GM20000 (cell line): ENCODE measurements around the gene UBALD2.
A peak's percentile ranks its signal among the peaks of the same experiment; 100 is the strongest.

Experiments
- DNase-seq: peaks from one replicate; pipeline ENCODE4 v3.0.0; 2012; ENCODE audit warnings: low spot score
- TF ChIP-seq, protein P1 (sequence below): IDR thresholded peaks from 2 replicates; pipeline ENCODE4 v1.5.1; 2012; ENCODE audit warnings: mild to moderate bottlenecking, control low read depth; ENCODE audit errors: extremely low read depth, missing control alignments

The UBALD2 gene

DNA sequence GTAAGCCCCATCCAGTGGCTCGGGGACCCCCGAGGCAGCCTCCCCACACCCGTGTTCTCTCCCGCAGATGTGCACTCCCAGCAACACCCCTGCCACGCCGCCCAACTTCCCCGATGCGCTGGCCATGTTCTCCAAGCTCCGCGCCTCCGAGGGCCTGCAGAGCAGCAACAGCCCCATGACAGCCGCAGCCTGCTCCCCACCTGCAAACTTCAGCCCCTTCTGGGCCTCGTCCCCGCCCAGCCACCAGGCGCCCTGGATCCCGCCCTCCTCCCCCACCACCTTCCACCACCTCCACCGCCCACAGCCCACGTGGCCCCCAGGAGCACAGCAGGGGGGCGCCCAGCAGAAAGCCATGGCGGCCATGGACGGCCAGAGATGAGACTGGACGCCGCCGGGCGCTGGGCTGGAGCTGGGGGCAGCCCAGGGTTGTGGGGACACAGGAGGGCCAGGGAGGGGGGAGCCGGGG is 5.0 kb downstream of the UBALD2 start:
- DNase-seq = peak; percentile 58
- TF ChIP-seq, protein P1, sequence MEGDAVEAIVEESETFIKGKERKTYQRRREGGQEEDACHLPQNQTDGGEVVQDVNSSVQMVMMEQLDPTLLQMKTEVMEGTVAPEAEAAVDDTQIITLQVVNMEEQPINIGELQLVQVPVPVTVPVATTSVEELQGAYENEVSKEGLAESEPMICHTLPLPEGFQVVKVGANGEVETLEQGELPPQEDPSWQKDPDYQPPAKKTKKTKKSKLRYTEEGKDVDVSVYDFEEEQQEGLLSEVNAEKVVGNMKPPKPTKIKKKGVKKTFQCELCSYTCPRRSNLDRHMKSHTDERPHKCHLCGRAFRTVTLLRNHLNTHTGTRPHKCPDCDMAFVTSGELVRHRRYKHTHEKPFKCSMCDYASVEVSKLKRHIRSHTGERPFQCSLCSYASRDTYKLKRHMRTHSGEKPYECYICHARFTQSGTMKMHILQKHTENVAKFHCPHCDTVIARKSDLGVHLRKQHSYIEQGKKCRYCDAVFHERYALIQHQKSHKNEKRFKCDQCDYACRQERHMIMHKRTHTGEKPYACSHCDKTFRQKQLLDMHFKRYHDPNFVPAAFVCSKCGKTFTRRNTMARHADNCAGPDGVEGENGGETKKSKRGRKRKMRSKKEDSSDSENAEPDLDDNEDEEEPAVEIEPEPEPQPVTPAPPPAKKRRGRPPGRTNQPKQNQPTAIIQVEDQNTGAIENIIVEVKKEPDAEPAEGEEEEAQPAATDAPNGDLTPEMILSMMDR = no peak

DNA sequence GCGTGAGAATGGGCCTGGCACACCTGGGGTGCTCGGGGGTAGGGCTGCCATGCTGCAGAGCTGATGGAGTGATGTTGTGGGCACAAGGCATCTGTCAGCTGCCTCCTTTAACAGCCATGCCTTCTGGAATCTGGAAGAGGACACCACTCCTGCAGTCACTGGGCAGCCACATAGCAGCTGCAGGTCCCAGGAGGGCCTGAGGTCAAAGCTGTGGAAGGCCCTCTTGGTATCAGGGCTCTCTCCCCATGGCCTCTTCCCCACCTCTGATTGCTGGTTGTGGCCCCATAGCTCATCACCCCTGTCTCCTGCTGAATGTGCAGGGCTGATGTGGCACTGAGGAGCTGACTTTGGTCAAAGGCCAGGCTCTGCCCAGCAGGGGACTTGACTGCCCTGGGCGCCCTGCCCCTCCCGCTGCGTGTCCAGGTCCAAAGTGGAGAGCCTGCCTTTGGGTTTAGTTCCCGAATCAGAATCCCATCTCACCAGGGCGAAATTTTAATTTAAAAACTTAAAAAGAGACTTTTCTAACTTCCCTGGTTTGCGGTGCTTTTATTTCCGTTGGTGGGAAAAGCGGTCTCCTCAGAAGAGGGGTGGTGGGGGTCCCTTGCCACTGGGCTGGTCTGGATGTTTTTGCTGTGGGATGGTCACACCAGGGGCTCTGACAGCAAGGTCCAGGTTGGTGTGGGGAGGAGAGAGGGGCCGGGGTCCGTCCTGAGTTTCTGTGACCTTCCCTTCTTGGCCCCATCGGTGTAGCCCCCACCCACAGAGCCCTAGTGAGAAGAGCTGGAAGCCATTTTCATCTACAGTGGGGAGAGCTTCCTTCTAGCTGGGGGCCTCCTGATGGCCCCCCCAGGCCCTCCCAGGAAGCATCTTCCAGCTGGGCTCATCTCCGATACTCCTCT is 5.9 kb downstream of the UBALD2 start:
- DNase-seq = no peak

DNA sequence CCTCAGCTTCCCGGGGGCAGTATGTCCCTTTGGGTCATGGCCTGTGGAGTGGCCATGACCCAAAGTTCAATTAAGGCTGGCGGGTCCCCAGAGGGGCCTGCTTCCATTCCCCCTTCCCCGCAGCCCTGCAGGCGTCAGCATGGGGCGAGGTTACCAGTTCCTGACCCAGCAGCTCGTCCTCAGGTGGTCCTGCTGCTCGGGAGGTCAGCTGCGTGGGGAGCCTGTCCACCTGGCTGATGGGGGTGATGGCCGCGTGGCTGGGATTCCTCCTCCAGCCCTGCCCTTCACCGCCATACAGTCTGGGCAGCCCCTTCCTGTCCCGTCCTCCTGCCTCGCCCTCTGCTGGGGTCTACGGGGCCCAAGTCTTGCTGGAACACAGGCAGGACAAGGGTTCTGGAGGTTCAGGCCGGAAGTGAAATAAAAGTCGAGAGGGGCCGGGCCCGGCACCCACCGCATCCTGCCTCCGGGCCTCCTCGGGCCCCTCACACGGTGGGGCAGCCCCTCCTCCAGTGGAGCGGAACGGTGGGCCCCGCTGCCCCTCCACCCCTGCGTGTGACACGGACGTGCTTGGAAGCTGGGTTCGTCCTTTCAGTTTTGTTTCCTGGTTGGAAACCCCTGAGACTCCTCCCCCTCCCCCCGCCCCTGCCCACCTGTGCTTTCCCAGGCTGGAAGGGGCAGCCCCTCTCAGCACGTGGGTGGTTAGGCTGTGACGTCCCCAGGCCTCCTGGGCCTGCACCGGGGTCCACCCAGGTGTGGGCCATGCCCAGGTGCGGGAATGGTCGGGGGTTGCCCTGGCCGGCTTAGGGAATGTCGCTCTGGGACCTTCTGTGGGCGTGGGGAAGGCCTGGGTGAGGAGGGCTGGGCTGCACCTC is 6.8 kb downstream of the UBALD2 start:
- DNase-seq = peak; percentile 91
- TF ChIP-seq, protein P1 = no peak

More for the DNA sequence above, 5.9 kb downstream of the UBALD2 start:
- TF ChIP-seq, protein P1 = no peak

DNA sequence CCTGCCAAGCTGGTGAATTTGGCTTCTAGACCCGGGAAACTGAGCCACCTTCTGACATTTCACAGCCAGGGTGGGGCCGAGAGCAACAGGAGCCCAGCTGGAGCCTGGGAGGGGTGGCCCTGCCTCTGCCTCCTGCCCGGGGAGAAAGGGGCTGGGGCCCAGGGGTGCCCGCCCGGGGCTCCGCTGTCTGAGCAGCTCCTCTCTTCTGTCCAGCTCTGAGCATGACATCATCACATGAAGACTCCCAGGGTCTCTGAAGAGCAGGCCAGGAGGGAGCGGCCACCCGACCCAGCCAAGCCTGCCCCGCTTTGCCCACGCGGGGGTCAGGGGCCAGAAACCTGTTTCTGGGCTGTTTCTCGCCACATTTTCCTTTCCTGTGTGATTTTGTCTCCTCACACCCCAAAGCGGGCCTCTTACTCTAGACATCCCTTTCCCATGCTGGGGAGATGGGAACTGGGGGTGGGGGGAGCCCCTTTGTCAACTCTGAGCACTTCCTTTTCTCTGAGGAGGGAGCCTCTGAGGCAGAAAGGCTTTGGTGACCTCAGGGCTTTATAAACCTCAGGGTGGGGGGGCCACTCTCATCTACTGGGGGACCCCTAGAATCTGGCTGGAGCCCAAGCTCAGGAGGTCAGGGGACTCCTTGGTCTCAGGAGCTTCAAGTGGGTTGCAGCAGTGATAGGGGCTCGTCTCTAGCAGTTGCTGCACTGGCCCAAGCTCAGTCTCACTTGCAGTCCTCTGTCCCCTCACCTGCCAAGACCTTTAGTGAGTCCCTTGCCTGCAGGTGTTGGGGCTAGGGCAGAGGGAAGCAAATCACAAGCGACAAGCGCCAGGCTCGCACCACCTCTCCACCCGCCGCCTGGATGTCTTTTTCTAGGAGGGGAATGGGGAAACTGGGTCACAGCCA is 7.6 kb downstream of the UBALD2 start:
- TF ChIP-seq, protein P1 = no peak
- peak; percentile 80 for DNase-seq

DNA sequence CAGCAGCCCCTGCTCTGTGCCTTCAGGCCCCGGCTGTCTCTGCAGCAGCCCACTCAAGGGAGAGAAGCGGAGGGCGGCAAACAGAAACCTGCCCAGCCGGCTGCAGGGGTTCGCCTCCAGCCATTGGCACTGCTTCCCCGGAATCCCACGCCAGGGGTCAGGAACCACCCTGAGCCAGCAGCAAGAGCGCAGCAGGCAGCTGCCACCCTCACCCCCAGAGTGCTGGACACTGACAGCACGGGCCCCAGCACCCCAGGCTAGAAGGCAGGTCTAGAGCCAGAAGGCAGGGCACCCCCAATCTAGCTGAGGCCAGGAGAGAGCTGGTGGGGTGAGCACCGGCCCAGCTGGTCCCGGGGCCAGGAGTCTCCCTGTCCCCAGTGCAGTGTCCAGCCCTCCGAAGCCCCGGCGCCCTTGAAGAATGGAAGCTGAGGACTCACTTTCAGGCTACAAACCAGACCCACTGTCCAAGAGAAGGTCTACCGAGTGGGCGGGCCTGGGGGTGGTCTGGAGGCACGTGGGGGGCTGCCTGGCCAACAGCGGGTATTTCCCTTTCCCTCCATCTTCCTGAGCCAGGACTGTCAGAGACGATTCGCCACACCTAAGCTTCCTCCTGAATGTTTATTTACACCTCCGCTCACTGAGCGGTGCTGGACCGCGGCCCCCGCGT is 8.4 kb downstream of the UBALD2 start:
- no peak for DNase-seq
- TF ChIP-seq, protein P1 = no peak

DNA sequence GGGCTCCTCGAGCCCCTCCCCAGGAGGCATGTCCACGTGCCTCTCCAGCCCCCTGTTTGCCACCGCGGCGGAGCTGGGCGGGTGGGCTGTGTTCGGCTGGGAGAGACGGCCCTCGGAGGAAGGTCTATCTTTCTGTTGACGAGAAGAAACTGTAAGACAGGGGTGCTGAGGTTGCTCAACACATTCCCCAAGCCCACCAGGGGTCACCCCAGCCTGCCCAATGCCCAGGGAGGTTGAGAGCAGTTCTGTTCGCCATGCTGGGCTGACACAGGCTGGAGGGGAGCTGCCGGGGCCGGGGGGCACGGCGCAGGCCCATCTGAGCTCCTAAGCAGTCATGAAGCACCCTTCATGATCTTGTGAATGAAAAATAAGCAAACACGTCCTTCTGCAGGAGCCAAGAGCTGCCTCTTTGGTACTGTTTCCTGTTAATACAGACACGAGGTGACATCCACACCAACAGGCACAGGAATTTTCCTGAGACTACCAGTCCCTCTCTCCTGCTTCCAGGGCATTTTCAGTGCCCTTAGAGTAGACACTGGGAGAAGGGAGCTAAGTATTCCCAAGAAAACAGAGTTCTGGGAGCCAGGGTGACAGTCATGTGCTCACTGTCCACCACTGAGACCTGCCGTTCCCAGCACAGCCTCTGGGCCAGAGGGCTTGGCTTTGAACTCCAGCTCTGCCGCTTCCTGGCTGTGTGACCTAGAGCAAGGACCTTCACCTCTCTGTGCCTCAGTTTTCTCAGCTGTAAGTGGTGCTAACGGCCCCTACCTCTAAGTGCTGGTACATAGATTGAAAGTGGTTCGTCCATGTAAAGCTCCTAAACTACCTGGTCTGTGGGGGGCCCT is 9.2 kb downstream of the UBALD2 start:
- TF ChIP-seq, protein P1 = no peak
- DNase-seq = no peak
